IMR-90 (cell line): ENCODE measurements around the gene FUT1. TPM values are rescaled to one million over a fixed set of nuclear protein-coding genes. Genes with fewer than 3 reads are reported as not detected.

ENCODE experiments used
- ATAC-seq: fragments of 200-7000 bp; cut with Tn5 transposase; 2 replicates; pipeline ENCODE4 v1.9.1; 2020; ENCODE audit warnings: low read depth, mild to moderate bottlenecking, moderate library complexity
- BruUV-seq: library from RNA; stranded (reverse); fragments of 400-500 nt; replicated peaks from 2 replicates; lab custom pipeline; 2021; lab: Mats Ljungman, UMichigan
- CTCF ChIA-PET: fragments of 300-600 bp; formaldehyde crosslinking; extraction: SDS; loops from one replicate; lab custom pipeline; 2021; ENCODE audit warnings: antibody characterized with exemption; lab: Yijun Ruan, JAX
- POLR2A ChIA-PET: fragments of 300-600 bp; sonication (Branson Sonifier 250); formaldehyde crosslinking; loops from one replicate; lab custom pipeline; 2022; ENCODE audit warnings: antibody characterized with exemption; ENCODE audit not compliant: unreplicated experiment; lab: Charles Lee
- DNase-seq: peaks from one replicate; pipeline ENCODE4 v3.0.0; 2013
- H2AFZ ChIP-seq: replicated peaks from 2 replicates; pipeline ENCODE3; 2013; ENCODE audit warnings: low read length, mild to moderate bottlenecking; ENCODE audit not compliant: poor library complexity
- H2AK5ac ChIP-seq: 2 replicates; pipeline ENCODE4 v1.6.1; 2013; ENCODE audit warnings: low read depth, low read length, inconsistent platforms
- H2AK9ac ChIP-seq: replicated peaks from 2 replicates; pipeline ENCODE3; 2013; ENCODE audit warnings: mild to moderate bottlenecking, low read depth, low read length, moderate library complexity; ENCODE audit not compliant: poor library complexity
- H2BK120ac ChIP-seq: 2 replicates; pipeline ENCODE4 v1.6.1; 2013; ENCODE audit warnings: low read depth, low read length, inconsistent platforms
- H2BK15ac ChIP-seq: 3 replicates; pipeline ENCODE4 v1.6.1; 2013; ENCODE audit warnings: low read depth, low read length, inconsistent platforms
- H2BK20ac ChIP-seq: 2 replicates; pipeline ENCODE4 v1.6.1; 2013; ENCODE audit warnings: low read depth, mild to moderate bottlenecking, inconsistent platforms, low read length, moderate library complexity
- H2BK5ac ChIP-seq: 2 replicates; pipeline ENCODE4 v1.6.1; 2013; ENCODE audit warnings: mild to moderate bottlenecking, low read depth, low read length, inconsistent platforms; ENCODE audit not compliant: poor library complexity, severe bottlenecking
- H3K14ac ChIP-seq: replicated peaks from 2 replicates; pipeline ENCODE4 v1.6.1; 2013; ENCODE audit warnings: low read depth, low read length, inconsistent platforms
- H3K18ac ChIP-seq: 2 replicates; pipeline ENCODE4 v1.6.1; 2013; ENCODE audit warnings: low read depth, low read length, control low read depth
- H3K23ac ChIP-seq: 2 replicates; pipeline ENCODE4 v1.6.1; 2013; ENCODE audit warnings: low read depth, low read length, inconsistent platforms
- H3K27ac ChIP-seq: 2 replicates; pipeline ENCODE4 v1.5.1; 2013; ENCODE audit warnings: mild to moderate bottlenecking, control low read depth, low read length; ENCODE audit not compliant: insufficient read depth
- H3K27me3 ChIP-seq: 2 replicates; pipeline ENCODE4 v1.6.1; 2013; ENCODE audit warnings: low read length; ENCODE audit not compliant: control insufficient read depth, insufficient read depth
- H3K36me3 ChIP-seq: 2 replicates; pipeline ENCODE4 v1.6.1; 2013; ENCODE audit warnings: low read length, mixed read lengths; ENCODE audit not compliant: control insufficient read depth, insufficient read depth
- H3K4ac ChIP-seq: 2 replicates; pipeline ENCODE4 v1.6.1; 2013; ENCODE audit warnings: low read depth, low read length, inconsistent platforms
- H3K4me1 ChIP-seq: 2 replicates; pipeline ENCODE4 v1.6.1; 2013; ENCODE audit warnings: low read length, mixed read lengths; ENCODE audit not compliant: control insufficient read depth, insufficient read depth
- H3K4me2 ChIP-seq: 2 replicates; pipeline ENCODE4 v1.6.1; 2013; ENCODE audit warnings: low read depth, mild to moderate bottlenecking, control low read depth, low read length, moderate library complexity
- H3K4me3 ChIP-seq: 2 replicates; pipeline ENCODE4 v1.5.1; 2013; ENCODE audit warnings: low read depth, mild to moderate bottlenecking, control low read depth, low read length, moderate library complexity; ENCODE audit not compliant: insufficient read depth
- H3K56ac ChIP-seq: 2 replicates; pipeline ENCODE4 v1.6.1; 2013; ENCODE audit warnings: low read length, inconsistent platforms; ENCODE audit not compliant: insufficient read depth; ENCODE audit errors: extremely low read depth
- H3K79me1 ChIP-seq, 2 experiments: 2 replicates each; pipeline ENCODE4 v1.6.1; 2013; ENCODE audit warnings: low read length in 2 of 2, inconsistent platforms in 1 of 2, low read depth in 1 of 2
- H3K9ac ChIP-seq: 2 replicates; pipeline ENCODE4 v1.6.1; 2013; ENCODE audit warnings: low read depth, low read length, control low read depth
- H3K9me1 ChIP-seq: 2 replicates; pipeline ENCODE4 v1.6.1; 2013; ENCODE audit warnings: low read length, inconsistent platforms; ENCODE audit not compliant: insufficient read depth
- H3K9me3 ChIP-seq: 2 replicates; pipeline ENCODE4 v1.6.1; 2013; ENCODE audit warnings: low read length; ENCODE audit not compliant: control insufficient read depth, insufficient read depth
- H4K20me1 ChIP-seq: 2 replicates; pipeline ENCODE4 v1.6.1; 2013; ENCODE audit warnings: low read length, inconsistent platforms; ENCODE audit not compliant: insufficient read depth
- H4K5ac ChIP-seq: 2 replicates; pipeline ENCODE4 v1.6.1; 2013; ENCODE audit warnings: mild to moderate bottlenecking, low read depth, low read length, control low read depth
- H4K8ac ChIP-seq, 2 experiments: 2 replicates each; pipeline ENCODE4 v1.6.1; 2013; ENCODE audit warnings: low read depth in 2 of 2, low read length in 2 of 2, control low read depth in 1 of 2, inconsistent platforms in 1 of 2
- H4K91ac ChIP-seq: 2 replicates; pipeline ENCODE4 v1.6.1; 2013; ENCODE audit warnings: low read depth, low read length, inconsistent platforms; ENCODE audit not compliant: insufficient read depth
- RFX5 ChIP-seq: IDR thresholded peaks from 2 replicates; pipeline ENCODE4 v1.8.0; 2012; ENCODE audit warnings: low read depth, mild to moderate bottlenecking, low read length, moderate library complexity
- WGBS, 2 experiments: methylation state at CpG; one replicate each; pipeline versions ENCODE4 v1.1.5 to v1.1.7; 2013; ENCODE audit warnings: missing lambda C conversion rate in 2 of 2; ENCODE audit not compliant: insufficient read length in 1 of 2; ENCODE audit errors: extremely low coverage in 2 of 2; 5-methylcytosine and 5-hydroxymethylcytosine counted together
- dilution Hi-C: fragments of 300-500 bp; cut with HindIII; formaldehyde crosslinking; loops from one replicate; pipeline ENCODE4 v1.14.3; 2018; ENCODE audit warnings: low sequenced_read_pairs; ENCODE audit not compliant: unreplicated experiment
- in situ Hi-C: fragments of 300-500 bp; cut with MboI; formaldehyde crosslinking; loops from 3 replicates; pipeline ENCODE4 v1.14.3; 2019; ENCODE audit warnings: low sequenced_read_pairs, inconsistent platforms, mixed read lengths
- intact Hi-C: fragments of 100-400 bp; cut with micrococcal nuclease; formaldehyde crosslinking; loops from 2 replicates; pipeline ENCODE4 v1.10.0; 2022
- polyA plus RNA-seq, 3 experiments: library from polyadenylated mRNA; depleted of rRNA; stranded (reverse); fragments of >200 nt; gene quantifications; 2 replicates each; pipeline ENCODE4 v1.2.3, GENCODE V29; 2012; ENCODE audit warnings: low replicate concordance in 1 of 3
- total RNA-seq: library from RNA; depleted of rRNA; stranded (reverse); fragments of >200 nt; gene quantifications from 2 replicates; pipeline ENCODE4 v1.2.3, GENCODE V29; 2012
- TF ChIP-seq, protein P1 (sequence below): fragments of 150-350 bp; IDR thresholded peaks from 2 replicates; pipeline ENCODE4 v1.6.1; 2017; ENCODE audit warnings: mild to moderate bottlenecking, antibody characterized with exemption, low read length, low read depth

FUT1 gene
- total and polyA plus RNA-seq, 2 of the 4 experiments (the other 2 are of a cell fraction) = 0.09 to 0.18 TPM

DNA sequence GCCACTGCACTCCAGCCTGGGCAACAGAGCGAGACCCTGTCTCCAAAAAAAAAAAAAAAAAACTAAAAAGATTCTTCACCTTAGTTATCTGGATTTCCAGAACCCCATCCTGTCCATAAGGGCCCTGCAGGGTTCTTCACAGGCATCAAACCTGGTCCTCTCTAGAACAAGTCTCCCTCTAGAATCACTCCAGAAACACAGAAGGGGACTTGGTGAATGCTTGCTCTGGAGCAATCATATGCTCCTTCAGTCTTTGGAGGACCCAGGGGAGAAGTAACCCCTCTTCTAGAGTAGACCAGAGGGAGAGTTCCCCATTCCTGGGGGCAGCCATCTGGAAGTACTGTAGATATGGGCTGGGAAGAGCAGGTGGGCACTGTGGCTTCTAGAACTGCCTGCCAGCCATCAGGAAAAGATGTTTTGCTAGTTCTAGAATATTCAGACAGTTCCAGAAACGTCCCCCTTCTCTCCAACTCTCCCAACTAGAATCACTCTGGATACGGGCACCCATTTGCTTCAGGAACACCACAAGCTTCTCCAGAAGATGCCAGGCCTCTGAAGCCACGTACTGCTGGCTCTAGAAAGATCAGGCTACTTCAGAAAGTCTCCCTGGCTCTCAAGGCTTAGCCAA, 2.8 kb downstream of the FUT1 start:
- H2BK120ac ChIP-seq = no peak overlapping the region
- no peak overlapping the region for H2BK15ac ChIP-seq
- H4K5ac ChIP-seq = no peak overlapping the region
- H3K9me1 ChIP-seq = no peaks in the 10 kb centered on the region
- no peak overlapping the region for H3K4me2 ChIP-seq
- dilution Hi-C loops (no loop called here), intact Hi-C loops (no loop called here), in situ Hi-C loops (no loop called here)
- H2AK9ac ChIP-seq = no peak overlapping the region
- ChIA-PET POLR2A (no interaction called here), CTCF (no interaction called here)
- no peak overlapping the region for H2AFZ ChIP-seq
- DNase-seq = no peak
- no peak overlapping the region for H3K14ac ChIP-seq
- no peak overlapping the region for H2BK20ac ChIP-seq
- H2AK5ac ChIP-seq = no peak overlapping the region
- no peak overlapping the region for H3K4ac ChIP-seq
- H3K27me3 ChIP-seq = peaks cover 29% of the 10 kb centered on the region
- H3K18ac ChIP-seq = no peak overlapping the region
- H4K8ac ChIP-seq = no peak overlapping the region
- H3K23ac ChIP-seq = no peak overlapping the region
- no peaks in the 10 kb centered on the region for H3K36me3 ChIP-seq
- no peak overlapping the region for H3K4me3 ChIP-seq
- H3K4me1 ChIP-seq = peaks cover 4% of the 10 kb centered on the region; the same call in 1 of the 2 replicates
- ATAC-seq = no peak
- H3K79me1 ChIP-seq = no peaks in the 10 kb centered on the region
- no peaks in the 10 kb centered on the region for H4K20me1 ChIP-seq
- BruUV-seq = no TSS peak
- no peak overlapping the region for H4K91ac ChIP-seq
- H3K56ac ChIP-seq = no peak overlapping the region
- WGBS, 2 experiments = no CpG with 5 or more reads among the region's 4 CpGs
- no peaks in the 10 kb centered on the region for H3K9me3 ChIP-seq
- H2BK5ac ChIP-seq = no peak overlapping the region
- H3K27ac ChIP-seq = no peak overlapping the region
- H3K9ac ChIP-seq = no peak overlapping the region
- TF ChIP-seq, protein P1, sequence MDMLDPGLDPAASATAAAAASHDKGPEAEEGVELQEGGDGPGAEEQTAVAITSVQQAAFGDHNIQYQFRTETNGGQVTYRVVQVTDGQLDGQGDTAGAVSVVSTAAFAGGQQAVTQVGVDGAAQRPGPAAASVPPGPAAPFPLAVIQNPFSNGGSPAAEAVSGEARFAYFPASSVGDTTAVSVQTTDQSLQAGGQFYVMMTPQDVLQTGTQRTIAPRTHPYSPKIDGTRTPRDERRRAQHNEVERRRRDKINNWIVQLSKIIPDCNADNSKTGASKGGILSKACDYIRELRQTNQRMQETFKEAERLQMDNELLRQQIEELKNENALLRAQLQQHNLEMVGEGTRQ = no peak
- TF ChIP-seq RFX5 = no peak
